SK-N-SH treated with all-trans-retinoic acid at 6 μM for 48 hours (cell line): ENCODE results near the gene ALKBH1.
"Not testable (repeated sequence)": the region's sequence is repeated elsewhere in the genome, so short reads cannot be mapped to it uniquely, and the experiment has no call there.

Experiments used
- ATAC-seq: fragments of 200-7000 bp; cut with Tn5 transposase; 3 replicates; pipeline ENCODE4 v1.9.1; 2020; ENCODE audit warnings: mild to moderate bottlenecking, moderate library complexity
- ARNTL ChIP-seq: fragments of 450-650 bp; formaldehyde crosslinking; IDR thresholded peaks from 2 replicates; pipeline ENCODE4 v1.5.0; 2020; ENCODE audit warnings: low read depth, mild to moderate bottlenecking, moderate library complexity, borderline replicate concordance
- CREB5 ChIP-seq: fragments of 250-450 bp; sonication (Bioruptor Pico); IDR thresholded peaks from 2 replicates; pipeline ENCODE4 v1.5.1; 2020; ENCODE audit warnings: low read depth, mild to moderate bottlenecking, moderate library complexity
- CSDC2 ChIP-seq: fragments of 250-450 bp; sonication (Bioruptor Pico); IDR thresholded peaks from 2 replicates; pipeline ENCODE4 v1.5.0; 2020; ENCODE audit warnings: mild to moderate bottlenecking, moderate library complexity
- ESRRG ChIP-seq: fragments of 250-450 bp; sonication (Bioruptor Pico); IDR thresholded peaks from 2 replicates; pipeline ENCODE4 v1.6.1; 2021; ENCODE audit warnings: mild to moderate bottlenecking
- GLIS3 ChIP-seq: fragments of 250-450 bp; sonication (Bioruptor Pico); IDR thresholded peaks from 2 replicates; pipeline ENCODE4 v1.5.0; 2020; ENCODE audit warnings: mild to moderate bottlenecking, moderate library complexity
- POU6F1 ChIP-seq: fragments of 250-450 bp; sonication (Bioruptor Pico); IDR thresholded peaks from 2 replicates; pipeline ENCODE4 v1.8.0; 2021; ENCODE audit warnings: low read depth, mild to moderate bottlenecking, moderate library complexity, borderline replicate concordance
- PPARA ChIP-seq: fragments of 250-450 bp; sonication (Bioruptor Pico); IDR thresholded peaks from 2 replicates; pipeline ENCODE4 v1.5.0; 2020; ENCODE audit warnings: mild to moderate bottlenecking, borderline replicate concordance
- SNAI2 ChIP-seq: fragments of 250-450 bp; sonication (Bioruptor Pico); IDR thresholded peaks from 2 replicates; pipeline ENCODE4 v1.5.0; 2020; ENCODE audit warnings: mild to moderate bottlenecking, moderate library complexity
- TCF4 ChIP-seq: fragments of 250-450 bp; sonication (Bioruptor Pico); IDR thresholded peaks from 2 replicates; pipeline ENCODE4 v1.8.0; 2021; ENCODE audit warnings: mild to moderate bottlenecking, moderate library complexity, borderline replicate concordance
- TOX ChIP-seq: fragments of 250-450 bp; sonication (Bioruptor Pico); IDR thresholded peaks from 2 replicates; pipeline ENCODE4 v1.8.0; 2021; ENCODE audit warnings: mild to moderate bottlenecking, moderate library complexity, borderline replicate concordance
- ZC3H10 ChIP-seq: fragments of 250-450 bp; sonication (Bioruptor Pico); IDR thresholded peaks from 2 replicates; pipeline ENCODE4 v1.5.1; 2021; ENCODE audit warnings: mild to moderate bottlenecking, moderate library complexity
- ZFP3 ChIP-seq: fragments of 250-450 bp; sonication (Bioruptor Pico); IDR thresholded peaks from 2 replicates; pipeline ENCODE4 v1.5.0; 2020; ENCODE audit warnings: mild to moderate bottlenecking, moderate library complexity
- ZFP30 ChIP-seq: fragments of 450-650 bp; formaldehyde crosslinking; IDR thresholded peaks from 2 replicates; pipeline ENCODE4 v1.5.0; 2022; ENCODE audit warnings: mild to moderate bottlenecking, moderate library complexity
- ZNF565 ChIP-seq: fragments of 450-650 bp; formaldehyde crosslinking; conservative IDR thresholded peaks from 2 replicates; pipeline ENCODE4 v1.5.0; 2020; ENCODE audit warnings: low read depth, mild to moderate bottlenecking, moderate library complexity
- ZNF70 ChIP-seq: fragments of 450-650 bp; formaldehyde crosslinking; IDR thresholded peaks from 2 replicates; pipeline ENCODE4 v1.5.0; 2020; ENCODE audit warnings: mild to moderate bottlenecking, moderate library complexity
- TF ChIP-seq, protein P1 (sequence below): fragments of 250-450 bp; sonication (Bioruptor Pico); IDR thresholded peaks from 2 replicates; pipeline ENCODE4 v1.5.1; 2021; ENCODE audit warnings: mild to moderate bottlenecking, moderate library complexity
- TF ChIP-seq, protein P2 (sequence below): fragments of 250-450 bp; sonication (Bioruptor Pico); IDR thresholded peaks from 2 replicates; pipeline ENCODE4 v1.5.0; 2020; ENCODE audit warnings: mild to moderate bottlenecking, moderate library complexity
- TF ChIP-seq, protein P3 (sequence below): fragments of 250-450 bp; sonication (Bioruptor Pico); IDR thresholded peaks from 2 replicates; pipeline ENCODE4 v1.8.0; 2020; ENCODE audit warnings: mild to moderate bottlenecking, moderate library complexity, borderline replicate concordance

Gene ALKBH1

GRCh38 chr14:77663293-77663692 is 44.5 kb downstream of the ALKBH1 start:
- TF ChIP-seq ZFP30 (CRISPR knock-in tag) (no peak), ZFP3 (CRISPR knock-in tag) (no peak), ZC3H10 (CRISPR knock-in tag) (no peak), TCF4 (CRISPR knock-in tag) (no peak), POU6F1 (no peak)
- TF ChIP-seq, protein P1, sequence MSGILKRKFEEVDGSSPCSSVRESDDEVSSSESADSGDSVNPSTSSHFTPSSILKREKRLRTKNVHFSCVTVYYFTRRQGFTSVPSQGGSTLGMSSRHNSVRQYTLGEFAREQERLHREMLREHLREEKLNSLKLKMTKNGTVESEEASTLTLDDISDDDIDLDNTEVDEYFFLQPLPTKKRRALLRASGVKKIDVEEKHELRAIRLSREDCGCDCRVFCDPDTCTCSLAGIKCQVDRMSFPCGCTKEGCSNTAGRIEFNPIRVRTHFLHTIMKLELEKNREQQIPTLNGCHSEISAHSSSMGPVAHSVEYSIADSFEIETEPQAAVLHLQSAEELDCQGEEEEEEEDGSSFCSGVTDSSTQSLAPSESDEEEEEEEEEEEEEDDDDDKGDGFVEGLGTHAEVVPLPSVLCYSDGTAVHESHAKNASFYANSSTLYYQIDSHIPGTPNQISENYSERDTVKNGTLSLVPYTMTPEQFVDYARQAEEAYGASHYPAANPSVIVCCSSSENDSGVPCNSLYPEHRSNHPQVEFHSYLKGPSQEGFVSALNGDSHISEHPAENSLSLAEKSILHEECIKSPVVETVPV (CRISPR knock-in tag) = no peak
- peak; percentile 19; the same call in 2 of the 3 replicates for ATAC-seq

DNA sequence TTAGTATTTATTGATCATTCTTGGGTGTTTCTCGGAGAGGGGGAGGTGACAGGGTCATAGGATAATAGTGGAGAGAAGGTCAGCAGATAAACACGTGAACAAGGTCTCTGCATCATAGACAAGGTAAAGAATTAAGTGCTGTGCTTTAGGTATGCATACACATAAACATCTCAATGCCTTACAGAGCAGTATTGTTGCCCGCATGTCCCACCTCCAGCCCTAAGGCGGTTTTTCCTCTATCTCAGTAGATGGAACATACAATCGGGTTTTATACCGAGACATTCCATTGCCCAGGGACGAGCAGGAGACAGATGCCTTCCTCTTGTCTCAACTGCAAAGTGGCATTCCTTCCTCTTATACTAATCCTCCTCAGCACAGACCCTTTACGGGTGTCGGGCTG is 46.3 kb downstream of the ALKBH1 start:
- ATAC-seq = not testable (repeated sequence)

DNA sequence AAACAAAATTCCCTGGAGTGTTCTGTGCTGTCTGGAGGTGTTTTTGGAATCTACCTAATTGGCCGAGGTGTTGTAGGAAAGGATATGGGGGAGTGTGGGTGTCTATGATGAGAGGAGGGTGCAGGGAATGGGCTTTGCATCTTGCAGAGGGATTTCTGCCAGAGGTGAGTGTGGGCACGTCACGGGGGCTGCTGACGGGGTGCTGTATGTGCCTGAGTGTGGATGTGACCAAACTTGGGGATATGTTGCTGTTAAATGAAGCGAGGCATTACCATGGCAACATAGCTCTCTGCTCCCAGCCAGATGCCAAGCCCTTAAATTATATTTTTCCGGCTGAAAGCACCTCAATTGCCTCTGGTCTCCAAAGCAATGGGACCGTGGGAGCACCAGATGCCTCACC is 47.1 kb downstream of the ALKBH1 start:
- no peak for ATAC-seq
- TF ChIP-seq CSDC2 = no peak
- TF ChIP-seq, protein P2, sequence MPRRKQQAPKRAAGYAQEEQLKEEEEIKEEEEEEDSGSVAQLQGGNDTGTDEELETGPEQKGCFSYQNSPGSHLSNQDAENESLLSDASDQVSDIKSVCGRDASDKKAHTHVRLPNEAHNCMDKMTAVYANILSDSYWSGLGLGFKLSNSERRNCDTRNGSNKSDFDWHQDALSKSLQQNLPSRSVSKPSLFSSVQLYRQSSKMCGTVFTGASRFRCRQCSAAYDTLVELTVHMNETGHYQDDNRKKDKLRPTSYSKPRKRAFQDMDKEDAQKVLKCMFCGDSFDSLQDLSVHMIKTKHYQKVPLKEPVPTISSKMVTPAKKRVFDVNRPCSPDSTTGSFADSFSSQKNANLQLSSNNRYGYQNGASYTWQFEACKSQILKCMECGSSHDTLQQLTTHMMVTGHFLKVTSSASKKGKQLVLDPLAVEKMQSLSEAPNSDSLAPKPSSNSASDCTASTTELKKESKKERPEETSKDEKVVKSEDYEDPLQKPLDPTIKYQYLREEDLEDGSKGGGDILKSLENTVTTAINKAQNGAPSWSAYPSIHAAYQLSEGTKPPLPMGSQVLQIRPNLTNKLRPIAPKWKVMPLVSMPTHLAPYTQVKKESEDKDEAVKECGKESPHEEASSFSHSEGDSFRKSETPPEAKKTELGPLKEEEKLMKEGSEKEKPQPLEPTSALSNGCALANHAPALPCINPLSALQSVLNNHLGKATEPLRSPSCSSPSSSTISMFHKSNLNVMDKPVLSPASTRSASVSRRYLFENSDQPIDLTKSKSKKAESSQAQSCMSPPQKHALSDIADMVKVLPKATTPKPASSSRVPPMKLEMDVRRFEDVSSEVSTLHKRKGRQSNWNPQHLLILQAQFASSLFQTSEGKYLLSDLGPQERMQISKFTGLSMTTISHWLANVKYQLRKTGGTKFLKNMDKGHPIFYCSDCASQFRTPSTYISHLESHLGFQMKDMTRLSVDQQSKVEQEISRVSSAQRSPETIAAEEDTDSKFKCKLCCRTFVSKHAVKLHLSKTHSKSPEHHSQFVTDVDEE (CRISPR knock-in tag) = no peak
- TF ChIP-seq ZC3H10 (CRISPR knock-in tag) = no peak
- TF ChIP-seq ESRRG (CRISPR knock-in tag) = no peak
- no peak for TF ChIP-seq CREB5
- TF ChIP-seq ZNF70 (CRISPR knock-in tag) = no peak
- TF ChIP-seq ZFP30 (CRISPR knock-in tag) = no peak
- TF ChIP-seq ZNF565 (CRISPR knock-in tag) = no peak
- TF ChIP-seq, protein P1 (CRISPR knock-in tag) = no peak
- no peak for TF ChIP-seq ZFP3 (CRISPR knock-in tag)
- TF ChIP-seq SNAI2 (CRISPR knock-in tag) = no peak
- no peak for TF ChIP-seq ARNTL (CRISPR knock-in tag)
- TF ChIP-seq, protein P3, sequence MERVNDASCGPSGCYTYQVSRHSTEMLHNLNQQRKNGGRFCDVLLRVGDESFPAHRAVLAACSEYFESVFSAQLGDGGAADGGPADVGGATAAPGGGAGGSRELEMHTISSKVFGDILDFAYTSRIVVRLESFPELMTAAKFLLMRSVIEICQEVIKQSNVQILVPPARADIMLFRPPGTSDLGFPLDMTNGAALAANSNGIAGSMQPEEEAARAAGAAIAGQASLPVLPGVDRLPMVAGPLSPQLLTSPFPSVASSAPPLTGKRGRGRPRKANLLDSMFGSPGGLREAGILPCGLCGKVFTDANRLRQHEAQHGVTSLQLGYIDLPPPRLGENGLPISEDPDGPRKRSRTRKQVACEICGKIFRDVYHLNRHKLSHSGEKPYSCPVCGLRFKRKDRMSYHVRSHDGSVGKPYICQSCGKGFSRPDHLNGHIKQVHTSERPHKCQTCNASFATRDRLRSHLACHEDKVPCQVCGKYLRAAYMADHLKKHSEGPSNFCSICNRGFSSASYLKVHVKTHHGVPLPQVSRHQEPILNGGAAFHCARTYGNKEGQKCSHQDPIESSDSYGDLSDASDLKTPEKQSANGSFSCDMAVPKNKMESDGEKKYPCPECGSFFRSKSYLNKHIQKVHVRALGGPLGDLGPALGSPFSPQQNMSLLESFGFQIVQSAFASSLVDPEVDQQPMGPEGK = no peak
- TF ChIP-seq GLIS3 (CRISPR knock-in tag) = no peak
- no peak for TF ChIP-seq TOX (CRISPR knock-in tag)
- no peak for TF ChIP-seq POU6F1
- no peak for TF ChIP-seq PPARA (CRISPR knock-in tag)
